GM18861 (cell line): ENCODE results near the gene KRTAP5-10.
"Not testable (repeated sequence)": the region's sequence is repeated elsewhere in the genome, so short reads cannot be mapped to it uniquely, and the experiment has no call there.

Experiments used
- ATAC-seq: cut with Tn5 transposase; IDR thresholded peaks from one replicate; pipeline ENCODE4 v1.9.1; 2021; ENCODE audit not compliant: unreplicated experiment

KRTAP5-10 gene

GRCh38 chr11:71571101-71571850, 5.9 kb downstream of the KRTAP5-10 start:
- ATAC-seq = not testable (repeated sequence)

- no peak for ATAC-seq
Observed at GRCh38 chr11:71572811-71573210, 7.4 kb downstream of the KRTAP5-10 start.

GRCh38 chr11:71574418-71574817, 9.1 kb downstream of the KRTAP5-10 start:
- ATAC-seq = no peak

GRCh38 chr11:71575723-71576424, 10.5 kb downstream of the KRTAP5-10 start:
- ATAC-seq = no peak

- not testable (repeated sequence) for ATAC-seq
Observed at GRCh38 chr11:71576688-71577465, 11.5 kb downstream of the KRTAP5-10 start.

- ATAC-seq = no peak
Observed at GRCh38 chr11:71577469-71578004, 12.2 kb downstream of the KRTAP5-10 start.

- ATAC-seq = not testable (repeated sequence)
Observed at GRCh38 chr11:71579513-71579912, 14.2 kb downstream of the KRTAP5-10 start.

GRCh38 chr11:71580057-71581003, 15.0 kb downstream of the KRTAP5-10 start:
- ATAC-seq = no peak

- no peak for ATAC-seq
Observed at GRCh38 chr11:71581826-71582225, 16.5 kb downstream of the KRTAP5-10 start.

GRCh38 chr11:71582309-71582895, 17.0 kb downstream of the KRTAP5-10 start, which contains the start of gene KRTAP5-11:
KRTAP5-11 (minus strand) TSS chr11:71582875; CDS start chr11:71582837, 38 bp downstream.
- ATAC-seq = no peak

GRCh38 chr11:71582969-71583368, 17.6 kb downstream of the KRTAP5-10 start:
- ATAC-seq = not testable (repeated sequence)

- ATAC-seq = not testable (repeated sequence)
Observed at GRCh38 chr11:71585673-71586072, 20.3 kb downstream of the KRTAP5-10 start.

- ATAC-seq = not testable (repeated sequence)
Observed at GRCh38 chr11:71588314-71588713, 23.0 kb downstream of the KRTAP5-10 start.

- not testable (repeated sequence) for ATAC-seq
Observed at GRCh38 chr11:71588822-71589545, 23.6 kb downstream of the KRTAP5-10 start.

- ATAC-seq = not testable (repeated sequence)
Observed at GRCh38 chr11:71589546-71589920, 24.2 kb downstream of the KRTAP5-10 start.

GRCh38 chr11:71603221-71603620, 37.9 kb downstream of the KRTAP5-10 start:
- ATAC-seq = not testable (repeated sequence)

- ATAC-seq = not testable (repeated sequence)
Observed at GRCh38 chr11:71604798-71605488, 39.6 kb downstream of the KRTAP5-10 start.

- not testable (repeated sequence) for ATAC-seq
Observed at GRCh38 chr11:71606853-71607519, 41.6 kb downstream of the KRTAP5-10 start.
